ENCODE measurements around the gene RAD18.

GRCh38 chr3:8909160-8909559, 54.1 kb downstream of the RAD18 start:
- TF ChIP-seq CTCF (IDR thresholded peaks at IDR 0.05; ENCODE audit: low read length): no peak
- no peak for TF ChIP-seq EZH2 (optimal IDR thresholded peaks at IDR 0.05; ENCODE audit: low read depth, low read length)
